GM12892 (cell line): ENCODE results near the gene CDCA8.

Source experiments
- POLR2A ChIP-seq: IDR thresholded peaks from 2 replicates; pipeline ENCODE4 v1.6.1; 2011; ENCODE audit warnings: low read depth, low read length, control low read depth
- POLR2AphosphoS5 ChIP-seq: IDR thresholded peaks from 2 replicates; pipeline ENCODE4 v1.6.1; 2011; ENCODE audit warnings: low read depth, low read length, control low read depth
- TAF1 ChIP-seq: IDR thresholded peaks from 2 replicates; pipeline ENCODE4 v1.6.1; 2011; ENCODE audit warnings: low read depth, mild to moderate bottlenecking, control low read depth, low read length, borderline replicate concordance

DNA sequence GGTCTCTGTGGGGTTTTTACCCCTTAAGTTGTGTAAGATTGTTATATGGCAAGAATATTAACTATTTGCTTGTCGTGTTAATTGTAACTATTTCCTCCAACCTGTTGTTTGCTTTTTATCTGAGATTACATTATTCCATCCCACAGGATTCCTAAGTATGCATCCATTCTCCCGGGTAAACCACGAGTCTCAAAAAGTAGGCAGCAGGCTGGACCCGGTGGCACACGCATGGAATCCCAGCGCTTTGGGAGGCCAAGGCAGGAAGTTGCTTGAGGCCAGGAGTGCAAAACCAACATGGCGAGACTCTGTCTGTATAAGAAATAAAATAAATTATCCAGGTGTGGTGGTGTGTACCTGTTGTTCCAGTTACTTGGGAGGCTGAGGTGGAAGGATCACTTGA lies 45.0 kb upstream of the CDCA8 start:
- no peak for TF ChIP-seq POLR2AphosphoS5
- TF ChIP-seq POLR2A: no peak
- TF ChIP-seq TAF1: no peak
